Glomerular visceral epithelial cell (primary cell): ENCODE measurements around the gene MAPRE2.
"Not testable (repeated sequence)": the region's sequence is repeated elsewhere in the genome, so short reads cannot be mapped to it uniquely, and the experiment has no call there.

ENCODE experiments used
- DNase-seq: peaks from one replicate; pipeline ENCODE4 v3.0.0-alpha.2; 2016; ENCODE audit errors: extremely low spot score

Gene MAPRE2

GRCh38 chr18:35122586-35123224, 81.5 kb downstream of the MAPRE2 start:
- no peak for DNase-seq

GRCh38 chr18:35123811-35124210, 82.6 kb downstream of the MAPRE2 start:
- no peak for DNase-seq

GRCh38 chr18:35127201-35127600, 86.0 kb downstream of the MAPRE2 start:
- no peak for DNase-seq

GRCh38 chr18:35128675-35129074, 87.5 kb downstream of the MAPRE2 start:
- no peak for DNase-seq

DNA sequence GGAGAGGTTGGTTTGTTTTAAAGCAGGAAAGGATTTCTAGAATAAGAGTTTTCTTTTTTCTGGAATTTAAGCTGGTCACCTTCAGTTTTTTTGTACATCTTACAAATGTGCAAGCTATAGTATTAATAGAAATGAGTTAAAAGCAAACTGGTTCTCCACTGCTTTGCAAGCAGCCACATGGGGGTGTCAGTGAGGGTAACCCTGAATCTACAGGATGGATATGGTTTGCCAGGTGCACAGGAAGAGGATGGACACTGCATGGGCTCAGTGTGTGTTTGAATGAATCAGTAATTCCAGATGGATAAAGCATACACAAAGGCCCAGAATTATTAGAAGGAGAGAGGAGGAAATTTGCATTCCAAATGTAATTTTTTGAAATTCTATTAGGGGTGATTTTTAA, 89.0 kb downstream of the MAPRE2 start:
- no peak for DNase-seq

- no peak for DNase-seq
Measured at GRCh38 chr18:35131387-35132020, 90.3 kb downstream of the MAPRE2 start.

DNA sequence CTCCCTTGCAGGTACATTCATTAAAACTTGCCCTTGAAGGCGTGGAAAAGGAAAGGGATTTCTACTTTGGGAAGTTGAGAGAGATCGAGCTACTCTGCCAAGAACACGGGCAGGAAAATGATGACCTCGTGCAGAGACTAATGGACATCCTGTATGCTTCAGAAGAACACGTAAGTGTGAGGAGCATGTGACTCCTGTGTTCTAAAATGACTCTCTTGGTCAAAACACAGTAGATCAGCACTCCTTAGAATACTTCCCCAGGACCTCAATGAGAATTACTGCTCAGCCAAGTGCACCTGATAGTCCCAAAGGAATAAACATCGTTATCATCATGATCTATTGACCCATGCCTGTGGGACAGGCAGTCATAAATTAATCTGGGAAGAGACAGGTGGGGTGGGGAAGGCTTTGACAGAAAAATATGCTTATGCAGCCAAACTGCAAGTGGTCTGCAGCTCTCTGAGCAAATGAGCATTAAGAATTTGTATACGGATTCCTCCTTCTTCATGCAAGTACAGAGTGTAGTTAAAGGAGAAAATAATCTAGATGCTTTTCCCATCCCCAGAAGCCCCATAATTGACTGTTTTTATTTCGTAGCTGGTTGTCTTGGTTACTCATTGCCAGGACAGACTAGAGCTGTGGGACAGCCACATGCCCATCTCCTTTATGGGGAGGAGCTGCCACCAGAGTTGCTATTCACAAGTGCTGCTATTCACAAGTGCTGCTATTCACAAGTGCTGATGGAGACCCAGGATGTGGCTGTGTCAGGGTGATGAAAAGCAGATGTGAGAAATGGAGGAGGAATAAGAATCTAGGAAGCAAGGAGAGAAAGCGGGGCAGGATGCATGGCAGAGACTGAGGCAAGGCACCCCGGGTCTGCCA, 91.0 kb downstream of the MAPRE2 start:
- DNase-seq, result no peak

DNA sequence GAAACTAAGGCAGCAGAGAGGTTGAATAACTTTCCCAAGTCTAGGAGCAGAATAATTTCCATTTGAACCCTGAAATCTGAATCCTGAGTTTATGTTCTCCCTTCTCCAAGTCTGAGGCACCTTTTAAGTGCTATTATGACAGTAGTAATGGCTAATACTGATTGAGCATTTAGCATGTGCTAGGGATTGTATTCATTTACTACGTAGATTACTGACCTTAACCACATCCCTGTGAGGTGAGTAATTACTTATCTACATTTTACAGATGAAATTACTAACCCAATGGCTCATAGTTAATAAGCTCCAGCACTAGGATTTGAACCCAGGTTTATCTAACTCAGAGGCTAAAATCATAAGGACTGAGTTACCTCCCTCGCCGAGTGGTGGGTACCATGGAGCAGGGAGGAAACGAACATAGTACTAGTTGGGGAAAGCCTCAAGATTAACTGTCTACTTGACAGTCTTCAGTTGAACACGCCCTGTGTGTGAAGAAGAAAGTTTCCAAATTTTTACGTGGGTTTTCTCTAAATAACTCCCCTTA, 93.0 kb downstream of the MAPRE2 start:
- no peak for DNase-seq

DNA sequence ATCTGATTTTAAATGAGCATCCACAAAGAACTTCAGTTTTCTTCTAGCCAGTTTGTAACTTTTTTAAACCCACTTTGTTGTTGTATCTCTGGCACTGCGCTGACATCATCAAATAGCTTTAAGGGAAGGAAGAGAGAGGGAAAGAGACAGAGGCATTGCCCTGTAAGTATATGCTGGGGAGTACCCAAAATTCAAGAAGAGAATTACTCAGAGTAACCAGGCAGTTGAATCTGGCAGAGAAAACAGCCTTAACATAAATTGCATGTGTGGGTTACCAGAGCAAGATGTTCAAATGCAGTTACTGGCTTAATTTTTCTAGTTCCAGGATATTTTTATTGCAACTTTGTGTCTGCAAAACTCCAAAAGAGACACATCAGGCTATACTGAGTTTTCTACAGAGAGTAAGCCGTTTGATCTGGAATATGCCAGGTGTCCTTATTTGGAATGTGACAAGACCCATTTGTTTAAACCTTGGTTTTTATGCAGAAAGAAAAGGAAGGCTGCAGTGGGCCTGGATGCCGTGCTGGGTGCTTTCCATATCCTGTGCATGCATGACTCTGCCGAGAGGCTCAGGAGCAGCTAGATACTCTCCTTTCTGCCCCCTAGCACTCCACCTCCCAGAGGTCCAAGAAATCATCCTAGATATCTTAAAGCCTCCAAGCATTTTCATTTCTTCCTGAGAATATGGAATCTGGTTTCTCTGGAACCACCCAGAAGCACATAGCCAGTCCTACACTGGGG, 93.7 kb downstream of the MAPRE2 start:
- no peak for DNase-seq

- no peak for DNase-seq
Measured at GRCh38 chr18:35136248-35136647, 95.0 kb downstream of the MAPRE2 start.

DNA sequence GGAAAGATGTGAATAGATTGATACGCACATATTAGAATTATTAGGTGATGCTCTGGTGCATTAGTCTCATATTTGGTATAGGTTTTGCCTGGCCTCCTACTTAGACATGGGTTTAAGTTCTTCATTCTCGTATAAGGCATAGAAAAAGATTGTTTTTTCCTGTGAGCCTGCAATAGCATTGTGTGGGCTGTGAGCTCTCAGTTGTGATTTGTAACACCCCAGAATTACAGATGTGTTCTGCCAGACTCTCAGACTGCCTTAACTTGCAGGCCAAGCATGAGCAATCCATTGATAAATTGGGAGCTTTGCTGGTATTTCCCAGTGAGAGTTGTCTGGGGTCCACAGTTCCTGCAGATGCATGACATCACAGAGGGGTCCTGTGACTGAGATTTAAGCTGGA, 95.7 kb downstream of the MAPRE2 start:
- no peak for DNase-seq

DNA sequence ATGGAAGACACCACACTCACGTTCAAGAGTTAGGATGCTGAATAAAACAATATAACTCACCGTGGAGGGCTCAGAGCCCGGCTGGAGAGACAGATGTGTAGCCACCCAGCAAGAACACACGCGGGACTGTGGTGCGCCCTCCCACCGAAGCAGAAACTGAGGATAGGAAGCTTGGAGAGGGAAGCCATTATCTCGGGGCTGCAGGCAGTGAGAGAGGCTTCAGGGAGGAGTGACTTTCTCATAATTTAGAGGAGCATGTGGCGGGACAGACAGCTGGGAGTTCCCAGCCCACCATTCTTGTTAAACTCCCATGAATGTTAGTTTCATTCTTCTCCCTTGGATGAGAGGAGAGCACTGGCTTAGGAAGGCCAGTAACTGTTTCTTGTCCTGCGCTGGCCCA, 96.4 kb downstream of the MAPRE2 start:
- no peak for DNase-seq

DNA sequence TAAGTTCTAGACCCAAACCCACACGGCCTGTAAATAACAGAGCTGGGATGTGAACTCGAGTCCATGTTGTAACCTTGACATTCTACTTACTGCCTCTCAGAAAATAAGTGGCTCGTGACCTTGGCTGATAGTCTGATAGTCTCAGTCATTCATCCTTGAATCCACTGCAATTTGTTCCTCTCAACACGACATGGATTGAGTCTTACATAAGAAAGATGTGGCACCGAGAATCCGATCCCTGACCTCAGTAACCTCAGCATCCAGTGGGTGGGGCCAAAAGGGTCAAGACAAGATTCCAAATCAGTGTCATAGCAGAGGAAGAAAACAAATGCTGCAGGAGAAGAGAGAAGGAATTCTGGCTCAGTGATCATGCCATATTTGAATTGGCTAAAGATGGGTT, 97.6 kb downstream of the MAPRE2 start:
- DNase-seq, result no peak

DNA sequence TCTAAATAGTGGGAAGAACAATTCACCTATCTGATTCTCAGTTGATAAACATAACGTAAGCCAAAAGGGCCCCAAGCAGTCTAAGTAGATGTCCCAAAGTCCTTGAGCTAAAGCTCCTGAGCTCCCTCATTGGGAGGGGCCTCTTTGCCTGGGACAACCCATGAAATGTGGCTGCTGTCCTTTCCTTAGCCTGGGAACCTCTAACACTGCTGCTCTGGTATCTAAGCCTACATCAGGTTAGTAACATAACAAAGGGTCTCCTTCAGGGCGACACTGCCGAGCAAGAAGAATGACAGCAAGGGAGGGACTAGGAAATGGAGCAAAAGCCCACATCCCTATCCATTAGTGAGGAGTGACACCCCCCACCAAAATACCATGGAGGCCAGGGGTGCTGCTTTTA, 98.3 kb downstream of the MAPRE2 start:
- no peak for DNase-seq

GRCh38 chr18:35141077-35141476, 99.9 kb downstream of the MAPRE2 start:
- DNase-seq, result no peak

DNA sequence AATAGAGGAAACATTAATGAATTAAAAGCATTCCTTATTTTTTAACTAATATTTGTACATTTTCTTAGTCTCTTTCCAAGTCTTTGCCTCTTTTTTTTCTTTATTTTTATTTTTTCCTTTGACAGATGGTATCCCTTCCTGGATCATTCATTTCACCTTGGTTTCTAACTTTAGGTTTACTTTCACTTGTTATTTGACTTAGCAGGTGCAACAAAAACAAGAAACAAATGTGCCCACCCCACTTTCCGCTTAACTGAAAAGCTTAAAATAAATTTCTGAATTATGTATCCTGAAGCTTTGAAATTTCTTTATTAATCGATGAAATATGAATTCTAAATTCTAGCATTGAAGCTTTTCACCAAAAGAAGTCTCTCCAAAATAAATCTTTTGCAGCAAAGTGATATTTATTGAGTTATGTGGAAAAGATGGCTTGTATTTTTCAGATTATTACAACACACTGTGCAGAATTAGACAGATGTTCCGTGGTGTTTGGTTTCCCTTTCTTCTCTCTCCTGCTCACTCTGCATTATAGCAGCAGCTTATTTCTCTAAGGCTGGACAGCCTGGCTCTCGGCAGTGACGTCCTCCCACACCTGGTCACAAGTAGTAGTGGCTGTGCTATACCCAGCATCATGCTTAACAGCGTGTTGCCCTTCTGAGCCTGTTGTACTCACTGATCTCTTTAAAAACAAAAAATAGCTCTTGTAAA, 100.5 kb downstream of the MAPRE2 start:
- DNase-seq, result no peak

GRCh38 chr18:35142275-35142615, 101.0 kb downstream of the MAPRE2 start:
- DNase-seq, result peak; percentile 29

DNA sequence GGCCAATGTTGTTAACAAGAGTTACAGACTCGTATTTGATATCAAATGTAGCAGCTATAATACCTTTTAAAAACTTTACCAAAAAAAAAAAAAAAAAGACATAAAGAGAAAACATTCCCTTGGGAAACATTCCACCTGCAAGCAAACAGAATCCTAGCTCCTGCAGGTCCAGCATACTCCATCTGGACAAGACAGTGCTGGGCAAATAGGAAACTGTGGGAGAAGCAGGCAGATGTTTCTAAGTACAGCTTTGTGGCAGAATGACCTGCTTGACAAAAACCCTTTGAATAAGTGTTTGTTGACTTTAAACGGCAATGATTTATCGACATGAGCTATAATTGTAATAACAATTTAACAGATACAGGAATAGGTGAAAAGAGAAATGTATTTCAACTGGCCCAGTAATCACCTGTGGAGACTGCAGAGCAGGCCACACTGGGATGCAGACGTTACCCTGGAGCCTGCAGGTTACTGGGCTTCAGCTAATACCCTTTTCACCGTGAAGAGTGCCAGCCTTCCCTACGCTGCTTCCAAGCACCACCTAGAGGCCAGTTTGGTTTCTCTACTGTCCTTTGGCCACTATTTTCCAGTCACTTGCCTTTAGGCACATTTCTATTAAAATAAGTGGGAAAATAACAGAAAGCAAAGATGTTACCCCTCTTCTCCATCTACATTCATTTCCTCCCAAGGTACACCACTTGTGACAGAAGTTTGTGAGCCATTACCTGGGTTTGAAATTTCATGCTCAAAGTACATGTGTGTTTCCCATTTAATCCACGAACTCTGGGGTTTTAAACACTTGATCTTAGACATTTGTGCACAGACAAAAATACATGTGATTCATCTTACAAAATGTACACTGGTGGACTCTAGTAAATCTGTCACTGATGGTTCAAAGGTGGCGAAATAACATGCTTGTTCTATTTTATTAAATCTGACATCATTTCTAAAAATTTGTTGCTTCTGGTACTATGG, 102.7 kb downstream of the MAPRE2 start:
- DNase-seq, result peak; percentile 47

GRCh38 chr18:35144698-35145097, 103.5 kb downstream of the MAPRE2 start:
- no peak for DNase-seq

- DNase-seq, result not testable (repeated sequence)
Measured at GRCh38 chr18:35150195-35150594, 109.0 kb downstream of the MAPRE2 start.
